CD1c-positive myeloid dendritic cell (primary cell): ENCODE results near the gene CDC42BPB.
"Not testable (repeated sequence)": the region's sequence is repeated elsewhere in the genome, so short reads cannot be mapped to it uniquely, and the experiment has no call there.

Experiments
- DNase-seq: peaks from one replicate; pipeline ENCODE4 v3.0.0-alpha.2; 2016; ENCODE audit errors: extremely low spot score

The CDC42BPB gene

GRCh38 chr14:102928412-102929240, 128.7 kb downstream of the CDC42BPB start:
- peak; percentile 59 for DNase-seq

GRCh38 chr14:102927878-102928411, 129.4 kb downstream of the CDC42BPB start:
- DNase-seq, result peak; percentile 22

DNA sequence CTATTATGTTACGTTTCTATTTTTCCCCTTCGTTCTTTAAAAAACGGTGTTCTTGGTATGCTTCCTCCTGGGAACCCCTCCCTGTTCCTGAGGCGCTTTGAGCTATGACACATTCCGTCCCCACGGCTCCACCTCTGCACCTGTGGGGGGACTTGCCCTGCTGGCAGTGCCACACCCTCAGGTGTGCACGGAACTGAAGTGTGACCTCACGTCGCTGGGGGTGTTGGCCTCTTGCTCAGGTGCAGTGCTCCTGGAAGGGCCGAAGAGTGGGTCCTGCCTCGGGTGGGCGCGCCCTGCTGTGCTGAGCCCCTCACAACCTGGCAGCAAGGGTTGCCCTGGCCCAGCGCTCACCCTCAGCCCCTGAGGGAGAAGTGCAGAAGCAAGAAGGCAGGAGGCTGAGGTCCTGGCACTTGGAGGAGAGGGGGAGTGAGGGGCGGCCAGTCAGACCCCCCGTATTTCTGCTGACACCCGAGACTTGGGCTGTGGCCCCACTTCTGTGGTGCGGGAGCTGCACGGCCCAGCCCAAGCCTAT, 129.9 kb downstream of the CDC42BPB start:
- DNase-seq, result no peak

DNA sequence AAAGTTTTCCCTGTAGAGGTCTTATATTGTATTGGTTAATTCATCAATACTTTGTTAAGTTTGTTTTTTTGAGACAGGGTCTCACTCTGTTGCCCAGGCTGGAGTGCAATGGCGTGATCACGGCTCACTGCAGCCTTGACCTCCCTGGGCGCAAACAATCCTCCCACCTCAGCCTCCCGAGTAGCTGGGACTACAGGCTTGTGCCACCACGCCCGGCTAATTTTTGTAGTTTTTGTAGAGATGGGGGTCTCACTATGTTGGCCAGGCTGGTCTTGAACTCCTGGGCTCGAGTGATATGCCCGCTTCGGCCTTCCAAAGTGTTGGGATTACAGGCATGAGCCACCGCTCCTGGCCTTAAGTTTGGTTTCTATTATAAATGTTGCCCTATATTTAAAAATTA, 130.5 kb downstream of the CDC42BPB start:
- DNase-seq, result not testable (repeated sequence)

DNA sequence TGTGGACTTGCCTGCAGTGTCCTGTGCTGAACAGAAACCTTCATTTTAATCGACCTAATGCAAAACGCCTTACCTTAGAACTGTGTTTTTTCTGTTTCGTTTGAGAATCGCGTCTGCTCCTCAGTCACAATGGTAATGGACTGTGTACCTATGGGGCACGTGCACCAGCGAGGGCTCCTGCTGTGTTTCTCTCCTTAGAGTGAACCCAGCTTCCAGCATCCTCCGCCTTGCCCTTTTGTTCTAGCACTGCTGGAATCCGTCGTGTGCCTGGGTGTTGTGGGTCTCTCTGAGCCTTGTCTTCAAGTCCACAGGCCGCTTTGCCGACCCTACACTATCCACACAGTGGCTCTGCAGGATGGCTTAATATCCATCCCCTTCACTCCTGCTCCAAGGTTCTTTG, 131.2 kb downstream of the CDC42BPB start:
- DNase-seq, result no peak

DNA sequence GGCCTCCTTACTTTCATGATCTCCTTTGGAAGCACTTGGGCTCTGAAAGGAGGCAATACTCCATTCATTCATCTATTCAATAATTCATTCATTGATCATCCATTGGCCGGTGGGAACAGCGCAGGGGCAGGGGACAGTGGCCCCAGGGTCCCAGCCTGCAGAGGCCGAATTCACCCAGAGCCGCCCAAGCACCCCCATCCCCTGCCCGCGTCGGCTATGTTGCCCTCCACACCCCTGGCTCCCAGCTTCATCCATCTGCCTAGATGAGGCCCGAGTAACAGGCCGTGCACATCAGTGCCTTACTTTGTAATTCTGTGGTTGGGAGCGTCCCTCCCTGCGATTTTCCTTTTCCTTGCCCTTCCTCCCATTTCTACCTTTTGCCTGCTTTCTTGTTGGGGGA, 131.7 kb downstream of the CDC42BPB start:
- DNase-seq, result no peak

GRCh38 chr14:102924632-102925588, 132.4 kb downstream of the CDC42BPB start:
- DNase-seq, result no peak

GRCh38 chr14:102923925-102924486, 133.3 kb downstream of the CDC42BPB start:
- no peak for DNase-seq

- DNase-seq, result no peak
Measured at GRCh38 chr14:102923201-102923924, 134.0 kb downstream of the CDC42BPB start.

GRCh38 chr14:102922490-102923200, 134.7 kb downstream of the CDC42BPB start, which contains the start of gene AMN:
TSS of gene AMN (plus strand) at chr14:102922663. CDS start at chr14:102922689, 26 bp downstream.
- DNase-seq, result no peak

- DNase-seq, result no peak
Measured at GRCh38 chr14:102920998-102921304, 136.4 kb downstream of the CDC42BPB start.

GRCh38 chr14:102920273-102920997, 136.9 kb downstream of the CDC42BPB start:
- no peak for DNase-seq

- no peak for DNase-seq
Measured at GRCh38 chr14:102918438-102918837, 138.9 kb downstream of the CDC42BPB start.

DNA sequence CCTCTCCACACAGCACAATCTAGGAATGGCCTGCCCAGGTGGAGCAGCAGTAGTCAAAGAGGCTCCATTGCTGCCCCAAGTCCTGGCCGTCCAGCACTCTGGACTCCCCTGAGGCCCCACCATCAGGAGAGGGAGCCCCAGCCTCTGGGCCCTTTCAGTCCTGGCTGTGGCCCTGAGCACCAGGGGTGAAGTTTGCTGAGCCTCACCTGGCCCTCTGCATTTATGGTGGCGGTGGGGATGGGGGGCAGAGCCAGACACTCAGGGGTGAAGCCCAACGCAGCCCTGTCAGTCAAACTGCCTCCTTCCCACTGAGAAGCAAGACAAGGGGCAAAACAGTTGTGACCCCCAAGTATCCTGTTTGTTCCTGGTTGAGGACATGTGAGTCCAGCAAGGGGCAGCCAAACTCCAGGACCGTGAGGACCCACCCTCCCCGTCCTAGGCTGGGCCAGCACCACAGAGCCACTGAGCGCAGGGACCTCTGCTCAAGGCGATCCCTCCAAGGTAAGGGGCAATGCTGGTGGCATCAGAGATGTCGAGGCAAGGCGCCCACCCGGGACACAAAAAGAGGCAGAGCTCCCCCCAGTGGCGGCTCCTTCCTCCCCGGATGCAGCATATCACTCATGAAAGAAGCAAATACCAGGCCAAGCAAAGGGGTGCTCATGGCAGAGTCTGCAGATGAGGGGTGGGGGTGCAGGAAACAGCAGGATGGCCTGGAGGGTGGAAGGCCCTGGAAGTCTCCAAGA, 139.7 kb downstream of the CDC42BPB start:
- DNase-seq, result peak; percentile 31

GRCh38 chr14:102917056-102917385, 140.3 kb downstream of the CDC42BPB start:
- DNase-seq, result no peak

DNA sequence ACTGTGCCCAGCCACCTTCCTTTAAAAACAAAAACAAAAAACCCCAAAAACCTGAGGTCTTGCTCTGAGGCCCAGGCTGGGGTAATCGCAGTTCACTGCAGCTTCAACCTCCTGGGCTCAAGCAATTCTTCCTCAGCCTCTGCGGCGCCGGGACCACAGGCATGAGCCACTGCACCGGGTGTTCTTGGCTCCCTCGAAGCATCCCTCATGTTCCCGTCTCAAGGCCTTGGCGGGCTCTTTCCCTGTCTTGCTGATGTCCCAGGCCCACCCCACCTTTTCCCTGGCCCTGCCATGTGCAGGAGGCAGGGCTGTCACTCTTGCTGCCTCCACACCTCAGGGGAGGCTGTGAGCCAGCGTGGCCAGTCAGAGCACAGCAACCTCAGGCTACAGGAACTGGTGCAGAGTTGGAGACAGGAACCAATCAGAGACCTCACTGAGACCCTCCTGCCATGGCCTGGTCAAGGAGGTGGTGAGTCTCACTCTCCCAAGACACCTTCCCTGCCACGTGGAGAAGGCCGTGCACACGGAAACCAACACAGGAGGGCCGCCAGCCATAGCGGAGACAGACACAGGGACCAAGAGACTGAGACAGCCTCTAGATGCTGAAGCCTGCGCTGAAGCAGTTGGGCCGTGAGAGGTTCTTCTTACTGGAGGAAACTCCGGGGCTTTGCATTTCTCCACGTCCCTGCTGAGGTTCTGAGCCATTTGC, 140.8 kb downstream of the CDC42BPB start:
- DNase-seq, result no peak

- DNase-seq, result no peak
Measured at GRCh38 chr14:102915292-102916110, 141.8 kb downstream of the CDC42BPB start.
